NCI-H1417 (cell line): ENCODE results near the gene CASP7.

Experiments
- DNase-seq, 3 experiments: peaks; one replicate each; lab custom pipeline; 2025; lab: John Stamatoyannopoulos, UW

CASP7 gene

GRCh38 chr10:113666682-113667252, 12.9 kb upstream of the CASP7 start:
- no peak for DNase-seq

GRCh38 chr10:113680190-113681111, 739 bp downstream of the CASP7 start:
- DNase-seq = peak; percentile 37 to 58 (median 45)

GRCh38 chr10:113681533-113682470, 2.1 kb downstream of the CASP7 start:
- DNase-seq = no peak

GRCh38 chr10:113683300-113683699, 3.6 kb downstream of the CASP7 start:
- DNase-seq = no peak

- no peak for DNase-seq
Observed at GRCh38 chr10:113686028-113686427, 6.3 kb downstream of the CASP7 start.

- DNase-seq = no peak
Observed at GRCh38 chr10:113687037-113687436, 7.3 kb downstream of the CASP7 start.

GRCh38 chr10:113689057-113689456, 9.3 kb downstream of the CASP7 start:
- DNase-seq = no peak

GRCh38 chr10:113689574-113689973, 9.9 kb downstream of the CASP7 start:
- DNase-seq = no peak

- no peak for DNase-seq
Observed at GRCh38 chr10:113690749-113691148, 11.0 kb downstream of the CASP7 start.

GRCh38 chr10:113691381-113691780, 11.7 kb downstream of the CASP7 start:
- no peak for DNase-seq

GRCh38 chr10:113692271-113692670, 12.6 kb downstream of the CASP7 start:
- no peak for DNase-seq

GRCh38 chr10:113693348-113693747, 13.6 kb downstream of the CASP7 start:
- no peak for DNase-seq

- DNase-seq = no peak
Observed at GRCh38 chr10:113695691-113696090, 16.0 kb downstream of the CASP7 start.

- DNase-seq = no peak
Observed at GRCh38 chr10:113697595-113697994, 17.9 kb downstream of the CASP7 start.

- peak; percentile 13 to 60 (median 21) for DNase-seq
Observed at GRCh38 chr10:113704637-113705343, 25.1 kb downstream of the CASP7 start.

- no peak for DNase-seq
Observed at GRCh38 chr10:113705344-113705652, 25.6 kb downstream of the CASP7 start.

- no peak for DNase-seq
Observed at GRCh38 chr10:113706623-113707022, 26.9 kb downstream of the CASP7 start.

- no peak for DNase-seq
Observed at GRCh38 chr10:113708640-113709039, 28.9 kb downstream of the CASP7 start.

- DNase-seq = peak; percentile 66 to 86 (median 71)
Observed at GRCh38 chr10:113709221-113709838, 29.6 kb downstream of the CASP7 start.

GRCh38 chr10:113711142-113711541, 31.4 kb downstream of the CASP7 start:
- peak in 1 of 3 experiments; percentile 22 for DNase-seq

- no peak for DNase-seq
Observed at GRCh38 chr10:113712024-113712423, 32.3 kb downstream of the CASP7 start.
